Uterus (tissue), 2 donors: ENCODE results near the gene ARHGAP15.

Source experiments
- POLR2A ChIP-seq, 2 donors: fragments of 450-650 bp; IDR thresholded peaks; one replicate each; pipeline ENCODE4 v1.6.1; 2016; ENCODE audit warnings: antibody characterized with exemption in 2 of 2, mild to moderate bottlenecking in 1 of 2, moderate library complexity in 1 of 2
- TF ChIP-seq, protein P1 (sequence below), 4 experiments: fragments of 200-600 bp in 2 of 4; fragments of 450-650 bp in 2 of 4; sonication (generic) in 2 of 4; IDR thresholded peaks; one replicate each; pipeline ENCODE4 v1.5.1; 2016 to 2019; ENCODE audit warnings: antibody characterized with exemption in 4 of 4, mild to moderate bottlenecking in 2 of 4, moderate library complexity in 1 of 4

DNA sequence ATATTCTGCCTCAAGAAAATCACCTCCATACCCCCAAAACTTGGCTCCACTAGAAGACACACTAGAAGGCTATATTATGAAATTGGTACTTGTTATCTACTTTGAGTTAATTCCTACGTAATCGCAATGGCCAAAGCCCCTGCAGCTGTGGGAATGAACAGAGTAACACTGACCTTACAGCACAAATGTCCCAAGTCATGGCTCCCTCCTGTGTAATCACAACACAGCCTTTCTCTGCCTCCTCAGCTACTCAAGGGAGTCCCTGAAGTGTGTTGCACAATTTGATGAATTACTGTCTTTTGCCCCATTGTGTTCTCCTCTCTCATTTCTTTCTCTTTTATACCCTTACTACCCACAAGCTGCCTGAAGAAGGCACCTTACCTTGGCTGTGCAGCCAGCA lies 375.2 kb downstream of the ARHGAP15 start:
- TF ChIP-seq, protein P1, sequence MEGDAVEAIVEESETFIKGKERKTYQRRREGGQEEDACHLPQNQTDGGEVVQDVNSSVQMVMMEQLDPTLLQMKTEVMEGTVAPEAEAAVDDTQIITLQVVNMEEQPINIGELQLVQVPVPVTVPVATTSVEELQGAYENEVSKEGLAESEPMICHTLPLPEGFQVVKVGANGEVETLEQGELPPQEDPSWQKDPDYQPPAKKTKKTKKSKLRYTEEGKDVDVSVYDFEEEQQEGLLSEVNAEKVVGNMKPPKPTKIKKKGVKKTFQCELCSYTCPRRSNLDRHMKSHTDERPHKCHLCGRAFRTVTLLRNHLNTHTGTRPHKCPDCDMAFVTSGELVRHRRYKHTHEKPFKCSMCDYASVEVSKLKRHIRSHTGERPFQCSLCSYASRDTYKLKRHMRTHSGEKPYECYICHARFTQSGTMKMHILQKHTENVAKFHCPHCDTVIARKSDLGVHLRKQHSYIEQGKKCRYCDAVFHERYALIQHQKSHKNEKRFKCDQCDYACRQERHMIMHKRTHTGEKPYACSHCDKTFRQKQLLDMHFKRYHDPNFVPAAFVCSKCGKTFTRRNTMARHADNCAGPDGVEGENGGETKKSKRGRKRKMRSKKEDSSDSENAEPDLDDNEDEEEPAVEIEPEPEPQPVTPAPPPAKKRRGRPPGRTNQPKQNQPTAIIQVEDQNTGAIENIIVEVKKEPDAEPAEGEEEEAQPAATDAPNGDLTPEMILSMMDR (IDR thresholded peaks at IDR 0.05), result no peak
- no peak for TF ChIP-seq POLR2A (IDR thresholded peaks at IDR 0.05)
